HG02642 (cell line): ENCODE results near the gene DEGS2.

Source experiments
- ATAC-seq: cut with Tn5 transposase; IDR thresholded peaks from one replicate; pipeline ENCODE4 v1.9.1; 2021; ENCODE audit warnings: mild to moderate bottlenecking; ENCODE audit not compliant: unreplicated experiment, poor library complexity

The DEGS2 gene

GRCh38 chr14:100117633-100118395, 41.6 kb downstream of the DEGS2 start:
- no peak for ATAC-seq

GRCh38 chr14:100117026-100117425, 42.4 kb downstream of the DEGS2 start:
- no peak for ATAC-seq

DNA sequence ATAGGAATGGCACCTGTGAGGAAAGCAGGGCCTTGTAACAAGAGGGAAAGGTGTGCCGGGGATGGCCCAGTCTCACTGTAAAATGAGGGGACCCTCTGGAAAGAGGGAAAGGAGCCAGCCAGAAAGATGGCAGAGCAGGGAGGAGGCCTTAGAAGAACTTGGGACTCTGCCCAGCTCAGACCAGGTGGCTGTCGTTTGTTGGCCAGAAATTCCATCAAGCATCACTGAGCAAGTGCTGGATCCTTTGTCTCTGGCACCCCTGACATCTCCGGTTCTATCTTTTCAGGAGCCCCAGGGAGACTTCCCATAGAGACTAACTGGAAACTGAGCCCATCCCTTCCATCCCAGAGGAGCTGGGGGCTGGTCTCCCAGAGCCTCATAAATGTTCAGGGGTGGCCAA, 43.3 kb downstream of the DEGS2 start:
- no peak for ATAC-seq

GRCh38 chr14:100115726-100116125, 43.7 kb downstream of the DEGS2 start:
- ATAC-seq: no peak

DNA sequence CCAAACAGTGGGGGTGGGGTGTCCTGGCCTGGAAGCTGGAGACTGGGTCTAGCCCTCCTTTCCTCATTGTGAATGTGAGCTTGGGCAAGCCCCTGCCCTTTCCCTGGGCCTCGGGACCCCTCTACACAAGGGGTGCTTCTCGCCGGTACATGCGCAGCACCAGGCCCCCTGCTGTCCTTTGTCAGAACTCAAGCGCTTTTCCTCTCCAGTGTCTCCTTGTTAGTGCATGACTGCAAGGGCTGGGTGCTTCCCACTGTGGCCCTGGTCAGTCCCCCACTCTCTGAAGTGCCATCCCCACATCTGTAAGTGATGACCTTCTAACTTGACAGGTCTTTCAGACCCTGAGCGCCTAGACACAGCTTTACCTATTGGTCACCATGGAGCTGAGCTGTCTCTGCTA, 44.2 kb downstream of the DEGS2 start:
- ATAC-seq: no peak

GRCh38 chr14:100114109-100114765, 45.2 kb downstream of the DEGS2 start:
- no peak for ATAC-seq

DNA sequence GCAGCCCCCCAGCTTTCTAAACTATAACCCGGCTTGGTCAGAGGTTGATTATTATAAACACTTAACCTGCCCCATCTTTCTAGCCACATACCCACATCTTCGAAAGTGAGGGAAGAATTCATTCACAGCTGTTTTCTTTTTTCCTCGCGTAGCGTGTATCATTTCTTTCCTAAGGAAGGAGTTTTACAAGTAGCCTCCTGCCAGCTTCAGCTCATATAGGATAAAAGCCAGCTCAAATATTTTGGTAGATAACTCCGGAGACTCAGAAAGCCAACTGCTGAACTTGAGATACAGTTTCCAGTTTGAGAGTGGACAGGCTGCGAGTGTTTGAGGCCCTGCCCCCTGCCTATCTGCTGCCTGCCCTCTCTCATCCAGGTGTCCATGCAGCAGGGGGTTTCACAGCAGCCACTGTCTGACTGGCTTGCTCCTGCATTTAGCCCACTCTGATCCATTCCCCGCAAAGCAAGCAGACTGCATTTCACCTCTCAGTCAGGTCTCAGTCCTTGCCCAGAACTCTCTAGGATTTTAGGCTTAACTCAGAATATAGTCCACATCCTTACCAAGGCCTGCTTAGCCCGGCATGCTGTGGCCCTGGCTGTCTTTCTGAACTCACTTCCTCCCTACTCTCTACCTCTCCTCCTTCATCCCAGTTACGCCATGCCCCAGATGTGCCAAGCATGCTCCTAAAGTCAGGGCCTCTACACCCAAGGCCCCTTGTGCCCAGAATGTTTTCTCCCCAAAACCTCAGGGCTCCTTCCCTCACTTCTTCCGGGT, 47.3 kb downstream of the DEGS2 start:
- no peak for ATAC-seq

- no peak for ATAC-seq
These were observed 48.6 kb downstream of the DEGS2 start for GRCh38 chr14:100110816-100111215.

- no peak for ATAC-seq
These were observed 49.9 kb downstream of the DEGS2 start for GRCh38 chr14:100109594-100109955.

DNA sequence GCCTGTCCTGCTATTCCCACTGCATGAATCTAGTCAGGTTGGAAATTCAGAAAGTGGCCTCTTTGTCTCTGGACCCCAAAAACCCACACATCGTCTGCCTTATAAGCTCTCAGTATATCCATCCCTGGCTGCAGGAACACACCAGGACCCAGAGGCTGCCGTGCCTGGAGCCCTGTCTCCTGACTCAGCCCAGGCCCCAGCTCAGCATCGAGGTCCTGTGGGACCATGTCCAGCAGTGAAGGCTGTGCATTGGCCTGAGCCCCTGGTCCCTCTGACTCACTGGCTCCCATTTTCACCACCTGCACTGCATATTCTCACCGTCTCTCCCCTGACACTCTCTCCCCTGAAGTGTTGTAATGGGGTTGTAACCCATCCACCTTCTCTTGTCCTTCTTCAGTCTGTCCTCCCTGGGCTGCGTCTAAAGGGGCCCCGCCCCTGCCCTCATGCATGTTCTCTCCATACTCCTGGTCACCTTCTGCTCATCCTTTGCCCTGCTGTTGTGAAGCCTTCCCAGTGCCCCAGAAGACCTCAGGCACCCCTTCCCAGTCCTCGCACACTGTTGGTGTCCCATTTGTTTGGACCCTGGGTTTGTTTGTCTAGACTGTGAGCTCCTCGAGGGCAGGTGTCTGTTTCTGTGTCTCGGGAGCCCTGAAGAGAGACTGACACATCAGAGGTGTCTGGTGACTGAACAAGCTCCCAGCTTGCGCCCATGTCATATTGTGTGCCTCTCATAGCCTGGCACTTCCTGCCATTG, 50.4 kb downstream of the DEGS2 start:
- no peak for ATAC-seq

DNA sequence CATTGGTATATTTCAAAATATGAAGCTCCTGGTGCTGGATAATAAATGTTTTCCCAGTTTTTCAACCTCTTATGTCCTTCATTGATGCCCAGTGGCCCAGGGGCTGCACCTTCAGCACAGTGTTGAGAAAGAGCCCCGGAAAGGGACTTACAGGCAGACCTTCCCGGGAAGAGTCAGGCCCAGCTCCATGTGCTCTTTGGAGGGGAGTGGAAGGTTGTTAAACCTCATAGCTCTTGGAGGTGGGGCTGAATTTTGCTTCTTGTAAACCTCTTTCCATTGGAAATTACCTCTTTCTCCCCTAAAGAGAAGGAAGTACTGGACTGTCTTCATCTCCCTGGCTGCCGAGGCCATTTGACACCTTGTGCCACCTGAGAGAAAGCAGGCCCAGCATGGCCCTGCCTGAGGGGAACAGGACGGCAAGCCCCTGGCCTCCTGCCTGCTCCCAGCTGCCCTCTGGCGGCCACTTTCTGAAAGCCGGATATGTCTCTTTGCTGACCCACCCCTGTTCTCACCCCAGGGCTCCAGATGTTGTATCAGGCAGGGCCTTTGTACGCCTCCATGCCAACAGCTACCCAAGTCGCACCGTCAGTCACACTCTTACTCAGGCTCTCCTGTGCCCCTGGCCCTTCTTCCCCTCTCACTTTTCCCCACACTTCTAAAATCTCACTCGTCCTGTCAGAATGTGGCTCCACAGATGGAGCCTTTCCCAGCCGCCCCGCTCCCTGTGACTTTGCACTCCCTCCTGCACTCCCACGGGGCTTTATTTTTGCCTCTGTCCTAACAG, 51.2 kb downstream of the DEGS2 start:
- peak; percentile 75 for ATAC-seq

DNA sequence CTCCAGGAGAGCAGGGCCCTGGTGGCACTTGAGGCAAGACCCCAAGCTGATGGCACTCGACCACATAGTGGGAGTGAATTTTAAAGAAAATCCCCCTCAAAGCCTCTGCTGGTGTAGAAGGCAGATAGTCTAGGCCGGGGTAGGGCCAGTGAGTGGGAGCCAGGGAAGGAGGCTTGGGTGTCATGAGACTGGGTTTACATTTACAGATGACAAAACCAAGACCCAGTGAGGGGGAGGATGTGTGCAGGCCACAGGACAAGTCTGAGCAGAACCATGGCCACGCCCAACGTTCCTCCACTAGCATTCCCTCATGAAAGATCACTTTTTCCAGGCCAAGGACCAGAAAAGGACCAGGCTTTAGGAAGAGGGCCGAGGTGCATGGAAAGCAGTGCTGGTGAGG, 52.2 kb downstream of the DEGS2 start:
- no peak for ATAC-seq

DNA sequence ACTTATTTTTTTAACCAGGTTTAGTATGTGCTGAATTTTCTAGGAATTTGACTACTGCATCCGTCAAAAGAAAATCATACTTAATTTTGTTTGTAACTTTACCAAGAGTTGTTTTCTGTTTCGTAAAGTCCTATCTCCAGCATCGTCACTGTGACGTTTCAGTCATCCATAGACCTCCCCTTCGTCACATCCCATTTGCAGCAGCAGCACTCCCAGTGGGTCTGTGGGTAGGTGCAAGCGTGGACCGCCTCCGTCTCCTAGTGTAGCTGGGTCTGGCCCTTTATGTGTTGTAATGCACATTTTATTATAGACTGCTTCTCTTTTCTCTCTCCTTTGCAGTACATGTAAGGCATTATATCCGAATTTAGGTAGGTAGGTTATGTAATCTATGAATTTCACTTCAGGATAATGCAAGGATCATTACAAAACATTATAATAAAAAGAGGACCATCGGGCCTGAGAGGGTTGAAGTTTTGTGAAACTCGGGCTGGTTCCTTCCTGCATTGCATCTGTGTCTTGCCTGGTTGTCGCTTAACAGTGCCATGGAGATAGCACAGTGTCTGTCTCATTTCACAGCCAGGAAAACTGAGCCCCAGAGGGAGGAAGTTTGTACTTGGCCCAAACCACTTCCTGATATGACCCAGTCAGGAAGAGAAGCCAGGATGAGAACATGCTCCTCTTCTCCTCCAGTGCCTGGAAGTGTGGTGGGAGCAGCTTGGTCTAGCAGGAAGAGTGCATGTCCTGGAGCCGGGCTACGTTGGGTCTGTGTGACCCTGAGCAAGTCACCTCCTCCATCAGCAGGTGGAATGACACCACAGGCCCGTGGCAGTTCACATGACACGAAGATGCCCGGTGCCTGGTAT, 53.0 kb downstream of the DEGS2 start:
- ATAC-seq: no peak

- ATAC-seq: no peak
These were observed 53.9 kb downstream of the DEGS2 start for GRCh38 chr14:100105357-100106169.

DNA sequence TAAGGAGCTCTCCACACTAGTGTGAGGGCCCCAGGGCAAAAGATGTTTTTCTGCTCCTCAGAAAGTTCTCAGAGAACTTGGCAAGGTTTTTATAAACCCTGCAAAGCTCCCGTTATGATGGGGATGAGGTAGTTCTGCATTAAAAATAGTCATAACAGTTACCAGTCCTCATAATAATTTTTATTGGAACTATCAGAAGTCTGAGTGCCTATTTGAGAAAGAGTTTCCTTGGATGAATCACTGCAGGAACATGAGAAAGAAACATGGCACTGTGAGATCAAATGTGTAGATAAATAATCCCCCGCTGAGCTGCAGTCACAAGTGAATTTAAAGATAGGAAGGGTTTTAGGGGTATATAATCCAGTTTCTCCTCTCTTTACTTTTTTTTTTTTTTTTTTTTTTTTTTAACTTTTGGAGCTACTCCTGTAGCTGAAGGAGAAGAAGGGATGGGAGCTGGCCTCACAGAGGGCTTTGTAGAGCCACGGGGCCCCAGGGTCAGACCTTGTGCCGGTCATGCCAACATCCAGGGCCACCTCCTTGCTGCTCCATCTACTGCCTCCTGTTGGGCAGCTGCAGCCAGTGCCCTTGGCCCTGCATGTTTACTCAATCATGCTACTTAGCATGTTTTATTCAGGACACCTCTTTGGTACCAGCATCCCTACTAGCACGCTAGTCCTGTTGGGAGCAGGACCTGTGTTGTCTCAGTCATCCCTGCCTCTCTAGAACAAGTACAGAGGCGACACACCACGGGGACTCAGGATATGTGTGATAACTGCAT, 54.7 kb downstream of the DEGS2 start:
- ATAC-seq: no peak

GRCh38 chr14:100104006-100104352, 55.5 kb downstream of the DEGS2 start:
- no peak for ATAC-seq

DNA sequence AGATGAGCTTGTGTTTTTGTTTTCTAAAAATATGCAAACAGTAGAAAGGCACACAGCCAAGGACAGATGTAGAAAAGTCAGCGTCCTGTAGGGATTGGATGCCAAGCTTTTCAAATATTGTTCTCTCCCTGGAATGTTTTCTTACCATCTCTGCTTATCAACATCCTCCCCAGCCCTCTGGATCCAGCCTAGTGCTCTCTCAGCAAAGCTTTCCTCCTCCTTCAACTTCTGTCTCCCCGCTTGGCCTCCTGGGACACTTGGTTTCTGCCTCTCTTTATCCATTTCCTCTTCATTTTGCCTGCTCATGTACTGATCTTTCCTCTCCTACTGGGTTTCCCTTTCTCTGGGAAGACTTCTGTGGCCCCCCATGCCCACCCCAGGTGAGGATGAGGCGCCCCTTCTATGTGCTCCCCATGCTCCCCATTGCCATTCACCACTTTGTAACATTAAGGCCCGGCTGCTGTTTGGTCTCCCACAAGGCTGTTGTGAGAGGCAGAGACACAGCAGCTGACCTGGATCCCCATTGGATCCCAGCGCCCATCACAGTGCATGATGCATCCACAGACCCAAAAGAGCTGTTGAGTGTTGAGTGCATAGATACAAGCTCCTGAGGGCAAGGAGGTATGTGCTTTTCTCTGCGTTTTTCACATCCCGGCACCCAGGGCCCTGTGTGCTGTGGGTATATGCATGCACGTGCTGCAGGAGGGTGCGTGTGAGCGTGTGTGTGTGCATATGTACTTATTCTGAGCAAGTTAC, 56.0 kb downstream of the DEGS2 start:
- ATAC-seq: no peak
